Measurements from ENCODE around the gene TSPAN16.
A peak's percentile ranks its signal among the peaks of the same experiment; 100 is the strongest.
"Not testable (repeated sequence)": the region's sequence is repeated elsewhere in the genome, so short reads cannot be mapped to it uniquely, and the experiment has no call there.

Gene TSPAN16

DNA sequence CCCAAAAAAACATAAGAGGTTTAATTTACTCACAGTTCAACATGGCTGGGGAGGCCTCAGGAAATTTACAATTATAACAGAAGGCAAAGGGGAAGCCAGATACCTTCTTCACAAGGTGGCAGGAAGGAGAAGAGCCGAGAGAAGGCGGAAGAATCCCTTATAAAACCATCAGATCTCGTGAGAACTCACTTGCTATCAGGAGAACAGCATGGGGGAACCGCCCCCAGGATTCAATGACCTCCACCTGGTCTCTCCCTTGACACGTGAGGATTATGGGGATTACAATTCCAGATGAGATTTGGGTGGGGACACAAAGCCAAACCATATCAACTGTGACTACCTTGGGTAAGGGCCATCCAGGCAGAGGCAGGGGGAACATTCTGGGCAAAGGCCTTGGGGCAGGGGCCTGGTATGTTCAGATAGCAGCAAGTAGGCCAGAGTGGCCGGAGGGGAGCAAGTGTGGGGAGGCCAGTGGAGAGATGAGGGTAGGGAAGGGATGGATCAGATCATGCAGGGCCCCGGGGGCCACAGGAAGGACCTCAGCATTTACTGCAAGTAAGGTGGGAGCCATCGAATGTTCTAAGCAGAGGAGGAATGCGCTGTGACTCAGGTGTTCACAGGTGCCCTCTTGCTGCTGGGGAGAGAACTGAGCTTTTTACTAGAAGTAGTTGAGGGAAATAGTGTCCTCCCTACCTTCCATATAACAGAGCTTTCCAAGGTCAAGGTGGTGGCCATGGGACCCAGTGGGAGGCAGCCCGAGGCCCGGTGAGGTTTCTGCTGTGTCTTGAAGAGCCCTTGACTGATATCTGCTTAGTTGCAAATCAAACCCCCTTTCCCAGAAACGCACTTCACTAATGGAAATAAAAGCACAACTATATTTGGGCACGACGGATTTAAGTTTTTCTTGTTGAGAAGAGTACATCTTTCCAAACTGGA is 25.5 kb downstream of the TSPAN16 start:
- DNase-seq, result no peak

DNA sequence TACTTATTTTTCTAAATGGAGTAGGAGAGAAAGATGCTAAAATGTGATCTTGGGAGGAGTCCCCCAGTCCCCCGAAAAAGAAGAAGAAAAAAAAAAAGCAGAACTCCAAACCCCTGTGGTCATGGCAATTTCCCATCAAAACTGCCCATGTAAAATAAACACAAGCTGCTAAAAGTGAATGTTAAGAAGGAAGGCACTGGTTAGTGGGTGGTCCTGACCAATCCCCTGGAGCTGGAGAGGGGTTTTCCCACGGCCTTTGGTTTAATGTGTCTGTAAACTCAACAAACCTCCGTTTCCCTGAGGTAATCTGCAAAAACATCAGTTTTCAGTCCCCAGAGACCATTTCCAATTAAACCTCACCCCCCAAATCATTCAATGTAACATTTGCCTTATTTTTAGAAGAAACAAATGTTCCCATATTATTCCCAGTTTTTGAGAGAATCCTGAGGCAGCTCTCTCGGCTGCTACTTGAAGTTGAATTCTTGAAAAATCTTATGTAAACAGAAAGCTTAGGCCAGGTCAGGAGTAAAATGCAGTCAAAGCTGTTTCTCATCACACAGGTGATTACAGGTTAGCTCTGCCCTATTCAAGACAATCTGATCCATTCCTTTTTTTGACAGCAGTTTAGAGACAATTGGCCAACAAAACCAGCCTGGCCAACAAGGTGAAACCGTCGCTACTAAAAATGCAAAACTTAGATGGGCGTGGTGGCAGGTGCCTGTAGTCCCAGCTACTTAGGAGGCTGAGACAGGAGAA is 26.5 kb downstream of the TSPAN16 start:
- DNase-seq, result peak; percentile 53

DNA sequence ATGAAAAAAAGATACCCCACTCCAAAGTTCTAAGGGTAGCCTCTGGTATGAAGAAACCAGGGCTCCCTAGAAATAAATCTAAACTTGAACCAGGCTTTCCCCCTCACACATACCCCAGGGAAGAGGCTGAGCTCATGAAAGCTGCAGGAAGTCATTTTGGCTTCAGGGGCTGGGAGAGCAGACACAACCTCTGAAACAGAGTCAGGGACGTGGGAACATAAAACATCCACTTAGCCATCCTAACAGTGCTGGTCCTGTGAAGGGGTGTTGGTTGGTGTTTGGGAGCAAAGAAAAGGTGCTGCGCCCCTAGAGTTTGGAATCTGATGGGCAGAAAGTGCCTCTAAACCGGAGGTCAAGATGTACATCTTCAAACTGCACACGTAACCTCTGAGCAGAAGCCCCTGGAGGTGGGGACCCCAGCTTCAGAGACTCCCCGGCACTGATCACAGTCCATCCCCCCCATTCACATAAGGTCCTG is 27.7 kb downstream of the TSPAN16 start:
- no peak for DNase-seq

DNA sequence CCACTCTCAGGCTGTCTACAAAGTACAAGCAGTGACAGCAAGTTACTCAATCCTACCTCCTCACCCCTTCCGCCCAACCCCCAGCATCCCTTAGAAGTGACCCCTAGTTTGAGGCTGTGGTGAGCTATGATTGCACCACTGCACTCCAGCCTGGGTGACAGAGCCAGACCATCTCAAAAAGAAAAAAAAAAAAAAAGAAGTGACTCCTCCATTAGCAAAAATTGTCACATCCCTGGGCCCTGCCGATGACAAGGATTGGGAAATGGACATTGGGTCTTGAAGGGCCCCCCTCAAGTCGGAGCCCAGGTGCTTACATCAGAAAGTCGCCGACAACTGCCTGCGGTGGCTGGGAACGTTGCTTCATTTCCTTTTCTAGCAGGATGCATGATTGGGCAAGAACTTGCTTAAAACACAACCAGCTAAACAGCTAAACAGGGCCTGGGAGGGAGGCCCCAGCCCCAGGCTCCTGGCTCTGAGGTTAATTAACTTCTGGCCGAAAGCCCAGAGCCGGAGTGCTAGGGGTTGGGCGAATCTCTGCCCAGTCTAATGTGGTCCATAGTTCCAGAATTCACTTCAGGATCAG is 28.2 kb downstream of the TSPAN16 start:
- DNase-seq, result peak; percentile 86

DNA sequence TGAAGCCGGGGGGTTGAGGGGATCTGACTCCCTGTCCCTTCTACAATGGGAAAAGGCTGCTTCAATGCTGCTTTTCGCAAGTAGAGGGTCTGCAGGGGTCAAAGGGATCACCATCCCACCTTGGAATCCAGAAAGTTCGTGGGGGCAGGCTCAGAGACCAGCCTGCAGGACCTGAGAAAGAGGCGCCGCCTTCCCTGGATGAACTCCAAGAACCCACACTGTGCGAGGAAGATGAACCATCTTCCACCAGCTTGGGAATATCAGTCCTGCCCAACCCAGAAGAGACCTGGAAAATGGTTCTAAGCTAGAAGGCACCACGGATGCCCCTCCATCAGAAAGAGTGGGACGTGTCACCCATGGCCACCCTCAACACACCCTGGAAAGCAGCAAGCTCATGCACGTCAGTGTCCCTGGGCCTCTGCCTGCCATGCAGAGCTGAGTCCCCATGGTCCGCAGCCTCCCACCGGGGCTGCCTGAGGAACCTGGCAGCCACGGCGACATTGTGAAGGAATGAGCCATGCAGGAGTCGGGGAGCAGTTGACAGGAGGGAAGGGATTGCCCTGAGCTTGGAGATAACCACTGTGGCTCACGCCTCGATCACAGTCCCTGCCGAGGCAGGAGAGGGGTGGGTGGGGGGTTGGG is 28.9 kb downstream of the TSPAN16 start:
- DNase-seq, result no peak

DNA sequence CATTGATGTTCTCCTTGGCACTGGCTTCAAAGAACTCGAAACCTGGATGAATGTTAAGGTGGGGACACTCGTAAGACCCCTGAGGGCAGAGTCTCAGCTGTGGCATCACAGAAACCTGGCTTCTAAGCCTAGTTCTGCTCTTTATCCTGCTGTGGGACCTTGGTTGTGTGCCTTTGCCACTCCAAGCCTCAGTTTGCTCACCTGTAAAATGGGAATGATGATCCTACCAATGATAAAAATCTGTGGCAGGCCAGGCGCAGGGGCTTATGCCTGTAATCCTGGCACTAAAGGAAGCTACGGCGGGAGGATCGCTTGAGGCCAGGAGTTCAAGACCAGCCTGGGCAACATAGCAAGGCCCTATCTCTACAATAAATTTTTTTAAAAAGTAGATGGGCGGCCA is 29.6 kb downstream of the TSPAN16 start:
- no peak for DNase-seq

DNA sequence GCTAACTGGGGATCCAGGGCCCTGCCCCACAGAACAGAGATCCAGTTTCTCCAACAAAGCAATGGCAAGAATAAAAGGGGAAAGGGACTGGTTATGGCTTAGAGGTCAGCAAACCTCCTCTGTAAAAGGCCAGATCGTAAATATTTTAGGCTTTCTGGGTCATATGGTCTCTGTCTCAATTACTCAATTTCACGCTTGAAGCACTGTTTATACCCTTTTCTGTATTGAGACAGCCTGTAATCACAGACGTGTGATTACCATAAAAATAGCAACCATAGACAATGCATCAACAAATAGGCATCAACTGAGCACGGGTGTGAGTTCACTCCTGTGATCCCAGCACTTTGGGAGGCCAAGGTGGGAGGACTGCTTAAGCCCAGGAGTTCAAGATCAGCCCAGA is 34.2 kb downstream of the TSPAN16 start:
- DNase-seq, result no peak

DNA sequence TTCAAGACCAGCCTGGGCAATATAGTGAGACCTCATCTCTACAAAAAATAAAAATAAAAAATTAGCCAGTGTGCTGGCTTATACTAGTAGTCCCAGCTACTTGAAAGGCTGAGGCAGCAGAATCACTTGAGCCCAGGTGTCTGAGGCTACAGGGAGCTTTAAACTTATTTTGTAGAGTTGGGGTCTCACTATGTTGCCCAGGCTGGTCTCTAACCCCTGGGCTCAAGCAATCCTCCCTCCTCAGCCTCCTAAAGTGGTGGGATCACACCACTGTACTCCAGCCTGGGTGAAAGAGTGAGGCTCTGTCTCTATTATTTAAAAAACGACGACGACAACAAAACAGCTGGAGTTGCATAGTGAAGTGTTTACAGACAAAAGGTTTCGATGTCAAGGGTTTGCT is 35.5 kb downstream of the TSPAN16 start:
- DNase-seq, result no peak

DNA sequence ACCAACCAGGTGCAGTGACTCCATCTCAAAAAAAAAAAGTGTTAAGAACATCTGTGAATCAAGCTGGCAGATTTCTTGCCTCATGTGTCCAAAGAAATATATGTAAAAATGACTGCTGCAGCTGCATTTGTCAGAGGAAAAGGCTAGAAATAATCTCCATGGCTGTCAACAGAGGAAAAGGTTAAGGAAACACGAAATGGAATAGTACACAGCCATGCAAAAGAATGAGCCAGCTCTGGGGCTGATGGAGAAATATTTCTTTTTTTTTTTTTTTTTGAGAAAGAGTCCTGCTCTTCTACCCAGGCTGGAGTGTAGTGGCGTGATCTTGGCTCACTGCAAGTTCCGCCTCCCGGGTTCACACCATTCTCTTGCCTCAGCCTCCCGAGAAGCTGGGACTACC is 36.9 kb downstream of the TSPAN16 start:
- no peak for DNase-seq

DNA sequence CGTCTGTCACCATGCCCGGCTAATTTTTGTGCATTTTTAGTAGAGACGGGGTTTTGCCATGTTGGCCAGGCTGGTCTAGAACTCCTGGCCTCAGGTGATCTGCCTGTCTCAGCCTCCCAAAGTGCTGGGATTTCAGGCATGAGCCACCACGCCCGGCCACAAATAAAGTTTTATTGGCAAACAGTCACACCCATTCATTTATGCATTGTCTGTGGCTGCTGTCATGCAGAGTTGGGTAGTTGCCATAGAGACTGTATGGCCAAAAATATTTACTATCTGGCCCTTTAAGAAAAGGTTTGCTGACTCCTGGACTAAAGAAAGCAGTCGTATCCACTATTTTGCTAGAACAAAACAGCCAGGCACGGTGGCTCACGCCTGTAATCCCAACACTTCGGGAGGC is 37.9 kb downstream of the TSPAN16 start:
- DNase-seq, result not testable (repeated sequence)

DNA sequence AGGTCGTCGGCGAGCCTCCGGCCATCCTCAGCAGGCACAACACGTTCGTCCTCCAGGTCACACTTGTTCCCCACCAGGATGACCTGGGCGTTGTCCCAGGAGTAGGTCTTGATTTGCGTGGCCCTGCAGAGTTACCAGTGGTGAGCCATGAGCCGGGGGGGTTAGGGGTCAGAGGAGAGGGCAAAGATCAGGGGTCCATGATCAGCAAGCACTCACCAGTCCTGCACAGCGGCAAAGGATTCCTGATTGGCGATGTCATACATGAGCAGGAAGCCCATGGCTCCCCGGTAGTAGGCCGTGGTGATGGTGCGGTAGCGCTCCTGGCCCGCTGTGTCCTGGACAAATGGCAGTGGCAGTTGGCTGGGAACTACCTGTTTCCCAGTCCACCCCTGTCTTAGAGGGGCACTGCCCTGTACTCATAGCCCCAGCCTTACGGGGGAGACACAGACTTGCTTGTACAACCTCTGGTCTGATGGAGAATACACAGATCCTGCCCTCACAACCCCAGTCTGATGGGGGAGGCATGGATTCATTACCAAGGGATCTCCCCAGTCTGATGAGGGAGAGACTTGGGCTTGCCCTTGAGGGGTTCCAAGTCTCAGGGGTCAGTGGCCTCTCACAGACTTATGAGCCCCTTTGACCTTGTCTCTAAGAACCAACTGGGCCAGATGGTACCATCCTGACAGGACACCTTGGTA is 39.6 kb downstream of the TSPAN16 start:
- DNase-seq, result no peak

DNA sequence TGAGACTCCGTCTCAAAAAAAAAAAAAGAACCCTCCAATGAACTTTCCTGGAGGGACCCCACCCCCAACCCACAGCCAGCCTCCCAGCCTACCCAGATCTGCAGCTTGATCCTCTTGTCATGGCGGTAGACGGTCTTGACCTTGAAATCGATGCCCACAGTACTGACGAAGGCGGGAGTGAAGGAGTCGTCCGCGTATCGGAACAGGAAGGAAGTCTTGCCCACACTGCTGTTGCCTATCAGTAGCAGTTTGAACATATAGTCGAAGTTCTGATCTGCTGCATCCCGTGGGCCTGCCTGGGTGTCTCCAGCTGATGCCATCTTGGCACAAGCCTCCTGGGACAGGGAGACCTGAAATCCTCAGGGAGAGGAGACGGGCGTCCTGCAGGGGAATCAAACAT is 41.1 kb downstream of the TSPAN16 start:
- DNase-seq, result peak; percentile 20

DNA sequence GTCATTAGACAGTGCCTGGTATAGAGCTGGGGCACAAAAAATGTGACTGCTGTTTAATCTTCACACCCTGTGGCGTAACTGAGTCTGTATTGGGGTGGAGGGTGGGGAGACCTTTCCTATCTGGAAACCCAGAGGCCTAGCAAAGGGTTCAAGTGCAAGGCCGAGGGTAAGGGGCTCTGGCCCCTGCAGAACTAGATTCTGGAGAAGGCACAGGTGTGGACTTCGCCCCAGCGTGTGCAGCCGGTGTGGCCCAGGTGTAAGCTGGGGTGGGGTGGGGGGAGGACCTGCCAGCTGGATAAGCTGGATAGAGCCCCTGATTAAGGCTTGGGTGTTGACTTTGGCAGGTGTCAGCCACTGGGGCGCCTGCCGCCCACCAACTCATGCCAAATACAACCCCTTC is 42.2 kb downstream of the TSPAN16 start:
- no peak for DNase-seq

DNA sequence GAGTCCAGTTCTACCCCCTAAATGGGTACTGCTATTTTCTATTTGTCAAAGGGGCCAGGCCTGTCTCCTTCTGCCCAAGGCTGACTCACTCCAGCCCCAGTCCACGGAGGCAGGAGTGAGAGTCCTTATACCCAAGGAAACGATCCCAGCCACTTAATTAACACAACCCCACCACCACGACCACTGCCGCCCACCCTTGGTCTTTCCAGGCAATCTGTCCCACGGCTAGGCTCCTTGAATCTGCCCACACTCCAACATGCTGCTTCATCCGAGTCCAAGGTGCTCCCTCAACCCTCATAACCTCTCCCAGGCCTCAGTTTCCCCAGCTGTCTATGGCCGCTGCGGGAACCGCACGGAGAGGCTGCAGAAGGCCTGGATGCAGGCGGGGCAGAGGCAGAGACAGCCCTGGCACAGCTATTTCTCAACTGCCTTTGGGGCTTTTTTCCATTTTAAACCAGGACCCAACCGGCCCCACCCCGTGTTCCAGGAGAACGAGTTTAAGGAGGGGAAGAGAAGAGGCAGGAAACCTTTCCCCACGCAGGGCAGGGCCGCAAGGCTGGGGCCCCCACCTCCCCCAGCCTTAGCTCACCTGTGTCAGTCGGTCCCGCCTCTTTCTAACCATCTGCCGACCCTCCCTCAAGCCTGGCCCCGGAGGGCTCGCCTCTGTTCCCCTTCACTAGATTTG is 42.8 kb downstream of the TSPAN16 start:
- DNase-seq, result no peak

DNA sequence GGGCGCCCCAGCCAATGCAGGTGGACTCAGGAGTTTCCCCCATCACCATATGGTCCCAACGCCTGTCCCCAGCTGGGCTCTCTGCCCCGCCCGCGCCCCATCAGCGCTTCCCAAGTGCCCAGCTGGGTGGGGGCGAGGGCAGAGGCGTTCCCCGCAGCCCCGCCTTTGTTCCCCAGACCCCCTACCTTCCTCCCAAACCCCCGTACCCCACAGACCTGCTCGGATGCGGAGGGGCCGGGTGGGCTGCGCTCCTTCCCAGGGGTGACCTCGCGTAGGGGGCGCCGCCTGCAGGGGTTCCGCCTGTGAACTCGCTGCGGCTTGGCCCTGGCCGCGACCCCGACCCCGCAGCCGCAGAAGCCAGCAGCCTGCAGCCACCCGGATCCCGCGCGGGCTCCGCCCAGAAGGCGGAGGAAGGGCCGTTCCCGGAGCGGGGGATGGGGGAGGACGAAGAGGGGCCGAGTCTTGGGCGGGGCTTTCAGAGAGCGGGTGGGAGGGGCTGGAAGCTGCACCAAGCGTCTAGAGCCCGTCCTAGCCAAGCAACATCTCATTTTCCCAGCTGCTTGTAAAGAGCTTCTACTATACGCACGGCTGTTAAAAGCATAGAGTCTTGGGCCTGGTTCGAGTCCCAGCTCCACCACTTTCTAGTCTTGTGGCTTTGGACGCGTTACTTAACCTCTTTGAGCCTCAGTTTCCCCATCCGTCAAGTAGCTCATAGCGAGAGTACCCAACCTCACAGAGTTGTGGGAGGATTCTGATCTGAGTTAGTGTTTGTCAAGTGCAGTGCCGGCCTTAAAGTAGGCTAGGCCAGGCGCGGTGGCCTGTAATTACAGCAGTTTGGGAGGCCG is 43.5 kb downstream of the TSPAN16 start, which contains the start of gene RAB3D:
TSS of gene RAB3D (minus strand) at position 404 of the 845 bp plus-strand sequence. CDS start 2,258 bp downstream, outside the sequence.
- DNase-seq, result peak; percentile 92

DNA sequence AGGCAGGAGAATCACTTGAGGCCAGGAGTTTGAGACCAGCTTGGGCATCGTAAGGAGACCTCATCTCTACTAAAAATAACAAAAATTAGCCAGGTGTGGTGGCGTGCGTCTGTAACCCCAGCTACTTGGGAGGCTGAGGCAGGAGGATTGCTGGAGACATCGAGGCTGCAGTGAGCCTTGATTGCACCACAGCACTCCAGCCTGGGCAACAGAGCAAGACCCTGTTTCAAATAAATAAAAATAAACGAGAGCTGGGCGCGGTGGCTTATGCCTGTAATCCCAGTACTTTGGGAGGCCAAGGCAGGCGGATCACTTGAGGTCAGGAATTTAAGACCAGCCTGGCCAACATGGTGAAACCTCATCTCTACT is 44.1 kb downstream of the TSPAN16 start:
- DNase-seq, result not testable (repeated sequence)

DNA sequence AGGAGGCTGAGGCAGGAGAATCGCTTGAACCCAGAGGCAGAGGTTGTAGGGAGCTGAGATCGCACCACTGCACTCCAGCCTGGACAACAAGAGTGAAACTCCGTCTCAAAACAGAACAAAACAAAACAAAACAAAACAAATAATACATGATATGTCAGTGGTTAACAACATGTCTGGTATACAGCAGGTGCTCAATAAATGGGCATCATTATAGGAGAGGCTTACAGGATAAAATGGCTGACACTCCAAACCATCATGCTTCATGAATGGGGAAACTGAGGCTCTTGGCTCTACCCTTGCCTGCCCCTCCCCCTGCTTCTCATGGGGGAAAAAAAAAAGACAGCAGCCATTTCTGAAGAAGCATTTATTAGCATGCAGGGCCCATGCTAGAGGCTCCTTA is 46.5 kb downstream of the TSPAN16 start:
- DNase-seq, result no peak

DNA sequence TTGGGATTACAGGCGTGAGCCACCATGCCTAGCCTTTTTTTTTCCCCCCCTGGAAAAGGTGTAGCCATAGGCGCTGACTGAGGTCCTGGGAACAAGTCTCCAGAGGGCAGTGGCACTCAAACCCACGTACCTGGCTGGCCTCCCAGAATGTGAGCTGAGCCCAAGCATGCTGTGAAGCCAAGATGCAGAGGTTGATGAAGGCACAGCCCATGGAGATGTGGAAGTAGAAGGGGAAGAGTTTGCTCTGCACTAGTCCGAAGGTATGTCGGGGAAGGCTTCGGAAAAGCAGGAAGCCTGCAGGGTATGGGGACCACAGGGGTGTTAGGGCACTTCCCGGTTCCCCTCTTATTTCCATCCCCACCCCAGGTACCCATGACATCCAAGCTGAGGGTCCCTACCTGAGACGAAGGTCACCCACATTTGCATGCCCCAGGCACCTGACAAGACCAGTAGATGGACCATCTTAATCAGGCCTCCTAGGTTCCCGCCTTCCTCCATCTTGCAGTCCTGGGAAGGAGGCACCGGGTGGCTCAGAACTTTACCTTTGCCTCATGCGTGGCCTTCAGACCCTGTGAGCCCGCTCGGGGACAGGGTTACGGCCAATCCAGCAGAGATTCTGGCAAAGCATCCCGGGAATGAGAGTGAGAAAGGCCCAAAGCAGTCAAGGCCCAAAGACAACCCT is 49.3 kb downstream of the TSPAN16 start:
- no peak for DNase-seq

DNA sequence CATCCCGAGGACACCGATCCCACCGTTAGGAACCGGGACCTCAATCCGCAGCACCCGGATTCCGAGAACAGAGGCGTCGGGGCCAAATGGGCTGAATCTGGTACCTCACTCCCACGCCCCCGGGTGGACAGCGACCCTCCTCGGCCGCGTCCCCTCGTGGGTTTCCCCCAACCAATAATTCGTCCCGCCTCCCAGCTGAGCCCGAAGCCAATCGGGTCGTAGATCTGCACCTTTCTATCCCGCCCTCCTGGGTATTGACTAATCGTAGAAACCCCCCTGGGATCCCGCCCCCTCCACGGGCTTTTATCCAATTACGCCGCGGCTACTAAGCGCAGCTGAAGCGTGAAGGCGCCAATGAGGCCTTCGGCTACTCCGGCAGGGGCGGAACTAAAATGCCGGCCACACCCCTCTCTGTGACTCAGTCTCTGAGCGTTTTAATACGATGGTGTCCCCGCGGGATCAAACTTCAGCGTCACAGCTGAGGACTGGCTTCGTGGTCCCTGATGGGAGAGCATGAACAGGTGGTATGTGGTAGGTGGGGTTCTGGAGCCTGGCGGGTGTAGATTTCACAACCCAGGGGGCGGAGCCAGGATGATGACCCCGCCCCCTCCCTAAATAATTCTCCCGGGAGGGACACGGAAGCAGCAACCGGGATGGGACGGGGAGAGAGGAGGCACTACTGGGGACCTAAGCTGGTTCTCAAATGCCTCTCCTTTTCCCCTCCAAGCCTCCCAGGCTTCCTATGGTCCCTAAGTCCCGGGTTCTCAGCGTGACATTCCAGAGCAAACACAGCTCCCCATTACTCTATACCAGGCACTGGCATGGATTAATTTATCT is 50.4 kb downstream of the TSPAN16 start, which contains the start of the genes CCDC159 and TMEM205:
TSS of gene CCDC159 (plus strand) at position 416 of the 837 bp plus-strand sequence. CDS start at position 504, 88 bp downstream.
TSS of gene TMEM205 (minus strand) at position 165 of the 837 bp plus-strand sequence. CDS start 649 bp downstream, outside the sequence.
- peak; percentile 100 for DNase-seq

Data from suppressor macrophage treated with lipopolysaccharide for 4 hours (primary cell).